ENCODE measurements around the gene CWC27.
"Not testable (repeated sequence)": the region's sequence is repeated elsewhere in the genome, so short reads cannot be mapped to it uniquely, and the experiment has no call there.

Gene CWC27

DNA sequence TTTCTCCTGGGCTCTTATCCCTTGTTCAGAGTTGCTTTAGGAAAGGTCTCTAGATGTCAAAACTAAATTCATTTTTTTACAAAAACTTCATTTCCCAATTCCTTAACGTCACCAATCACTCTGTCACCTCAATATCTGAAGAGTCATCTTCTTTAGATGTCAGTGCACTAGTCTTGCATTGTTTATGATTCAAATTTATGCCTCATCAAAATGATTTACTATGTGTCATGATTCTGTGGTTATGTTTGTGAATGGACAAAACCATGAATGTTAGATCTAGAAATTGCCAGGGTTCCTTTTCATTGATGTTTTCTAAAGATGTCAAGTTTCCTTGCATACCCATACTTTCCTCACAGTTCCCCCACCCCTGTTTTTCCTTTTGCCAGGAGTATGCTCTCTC lies 21.5 kb downstream of the CWC27 start:
- DNase-seq, result no peak

DNA sequence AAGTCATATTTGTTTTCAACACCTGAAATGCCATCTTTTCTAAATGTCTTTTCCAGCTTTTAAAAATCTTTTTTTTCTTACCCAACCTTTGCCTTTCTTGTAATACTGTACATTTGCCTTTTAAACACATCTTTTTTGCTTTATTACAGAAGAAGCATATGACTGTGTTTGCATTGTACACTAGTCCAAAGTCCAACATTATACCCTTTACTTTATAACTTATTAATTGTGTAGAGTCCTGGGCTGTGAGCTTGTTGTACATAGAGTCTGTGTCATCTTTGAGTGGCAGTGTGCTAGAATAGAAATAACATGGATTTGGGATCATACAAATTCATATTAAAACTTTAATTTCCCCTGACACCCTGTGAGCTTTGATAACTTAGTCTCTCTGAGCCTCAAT lies 23.7 kb downstream of the CWC27 start:
- no peak for DNase-seq

DNA sequence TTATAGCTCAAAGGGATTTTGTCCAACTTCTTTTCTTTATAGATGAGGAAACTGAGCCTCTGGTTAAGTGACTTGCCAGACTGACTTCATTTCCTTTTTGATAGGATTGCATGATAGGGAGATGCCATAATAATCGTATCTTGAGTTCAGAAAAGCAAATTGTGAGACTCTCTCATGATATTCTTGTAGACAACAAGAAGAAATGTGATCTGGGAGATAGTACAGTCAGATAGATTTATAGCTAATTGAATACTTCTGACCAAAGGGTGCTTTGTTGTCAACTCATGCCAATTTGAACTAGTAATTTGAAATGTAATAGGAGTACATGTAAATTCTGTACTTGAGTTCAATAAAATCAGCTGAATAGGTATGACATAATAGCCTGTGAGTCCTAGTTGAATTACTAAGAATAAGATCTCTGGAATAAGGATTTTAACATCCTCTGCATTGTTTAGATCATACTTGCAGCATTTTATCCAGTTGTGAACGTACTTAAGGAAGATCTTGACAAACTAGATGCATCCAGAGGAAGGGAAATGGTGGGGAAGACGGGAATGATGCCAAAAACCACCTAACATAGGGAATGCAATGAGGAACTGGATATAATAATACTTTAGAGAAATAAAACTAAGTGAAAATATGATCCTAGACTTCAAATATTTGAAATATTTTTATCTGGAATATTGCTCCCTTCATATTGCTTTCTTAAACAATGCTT lies 25.5 kb downstream of the CWC27 start:
- no peak for DNase-seq

DNA sequence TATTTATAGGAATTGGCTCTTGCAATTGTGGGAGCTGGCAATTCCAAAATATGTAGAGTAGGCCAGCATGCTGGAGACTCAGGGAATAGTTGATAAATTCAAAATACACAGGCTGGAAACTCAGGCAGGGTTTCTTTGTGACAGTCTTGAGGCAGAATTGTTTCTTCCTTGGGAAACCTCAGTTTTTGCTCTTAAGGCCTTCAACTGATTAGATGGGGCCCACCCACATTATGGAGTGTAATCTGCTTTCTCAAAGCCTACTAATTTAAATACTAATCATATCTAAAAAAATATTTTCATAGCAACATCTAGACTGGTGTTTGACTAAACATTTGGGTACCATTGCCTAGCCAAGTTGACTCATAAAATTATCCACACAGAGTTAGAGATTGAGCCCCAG lies 27.6 kb downstream of the CWC27 start:
- DNase-seq, result no peak

DNA sequence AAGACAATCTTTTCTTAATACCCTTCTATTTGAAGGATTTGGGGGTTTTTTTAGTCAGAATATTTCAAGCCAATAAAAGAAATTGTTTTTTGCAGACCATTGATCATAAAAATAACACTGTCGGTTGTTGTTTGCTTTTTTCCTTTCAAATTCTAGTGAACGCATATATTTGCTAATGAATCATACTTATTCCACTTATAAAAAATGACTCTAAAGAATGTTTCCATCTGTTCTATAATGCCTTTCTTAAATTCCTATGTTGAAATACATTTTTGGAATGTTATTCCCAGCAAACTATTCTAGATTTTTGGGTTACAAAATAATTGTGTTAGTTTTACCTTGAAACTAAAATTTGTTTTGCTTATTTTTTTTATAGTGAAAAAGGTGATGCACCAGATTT lies 32.2 kb downstream of the CWC27 start:
- DNase-seq, result no peak

DNA sequence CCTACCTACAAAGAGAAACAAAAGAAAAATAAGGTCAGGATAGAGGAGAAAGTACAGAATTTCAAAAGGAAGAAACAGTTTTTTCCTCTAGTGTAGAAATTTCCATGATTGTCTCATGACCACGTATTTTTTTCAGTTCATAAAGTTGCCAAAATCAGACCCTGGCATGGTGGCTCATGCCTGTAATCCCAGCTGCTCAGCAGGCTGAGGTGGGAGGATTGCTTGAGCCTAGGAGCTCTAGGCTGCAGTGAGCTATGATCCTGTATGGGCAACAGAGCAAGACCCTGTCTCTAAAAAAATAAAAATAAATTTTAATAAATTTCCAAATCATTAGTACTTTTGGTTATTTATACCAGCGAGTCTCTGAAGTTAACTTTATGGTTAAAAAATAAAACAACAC lies 37.8 kb downstream of the CWC27 start:
- DNase-seq, result no peak

DNA sequence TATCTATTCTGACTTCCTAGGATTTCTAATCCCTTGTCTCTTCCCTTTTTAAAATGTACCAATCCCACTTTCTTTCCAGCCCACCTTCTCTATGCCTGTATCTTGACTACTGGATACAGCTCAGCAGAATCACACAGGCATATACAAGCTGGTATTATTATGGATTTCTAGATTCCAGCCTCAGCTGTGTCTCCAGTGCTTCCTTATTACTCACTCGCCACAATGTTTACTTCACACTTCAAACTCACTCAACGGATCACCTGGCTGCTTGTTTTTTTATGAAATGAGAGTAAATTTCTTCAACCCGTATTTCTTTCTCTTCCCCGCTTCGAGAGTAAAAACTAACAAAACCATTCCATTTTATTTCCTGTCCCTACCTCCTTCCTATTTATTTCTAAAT lies 38.8 kb downstream of the CWC27 start:
- DNase-seq, result no peak

DNA sequence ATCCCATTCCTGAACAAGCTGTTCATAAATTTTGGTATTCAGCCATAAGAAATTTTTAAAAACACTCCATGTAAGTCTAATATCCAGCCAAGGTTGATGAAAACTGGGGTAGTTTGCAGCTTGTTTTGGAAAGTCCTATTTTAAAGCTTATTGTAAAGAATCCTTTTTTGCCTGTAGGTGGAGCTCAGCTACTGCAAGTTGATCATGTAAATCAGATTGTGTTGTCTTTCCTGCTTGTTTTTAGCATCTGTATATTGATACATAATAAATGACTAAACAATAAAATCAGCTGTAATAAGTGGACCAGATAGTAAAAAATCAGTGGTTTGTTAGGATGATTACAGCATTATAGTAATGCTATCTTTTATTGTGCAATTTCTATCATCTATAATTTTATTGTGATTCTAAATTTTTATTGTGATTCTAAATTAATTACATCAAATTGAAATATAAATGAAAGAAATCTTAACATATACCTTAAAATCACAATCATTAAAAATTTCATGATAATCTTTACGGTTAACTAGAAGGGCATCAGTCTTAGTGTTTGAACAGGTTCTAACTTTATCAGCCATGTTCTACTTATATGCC lies 42.4 kb downstream of the CWC27 start:
- DNase-seq, result peak; percentile 54

DNA sequence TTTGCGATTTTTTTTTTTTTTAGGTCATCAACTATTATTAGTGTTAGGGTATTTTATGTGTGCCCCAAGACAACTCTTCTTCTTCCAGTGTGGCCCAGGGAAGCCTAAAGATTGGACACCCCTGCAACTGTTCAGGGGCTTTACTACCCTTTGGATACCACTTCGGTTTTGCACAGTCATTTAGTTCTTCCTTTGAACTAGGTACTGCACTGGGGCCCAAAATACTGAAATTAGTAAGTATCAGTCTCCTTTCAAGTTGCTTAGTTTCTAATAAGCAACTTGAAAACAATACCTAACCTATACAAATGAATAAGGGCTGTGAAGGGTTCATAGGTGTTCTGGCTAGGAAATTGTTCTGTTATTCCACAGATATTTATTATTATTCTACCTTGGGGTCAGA lies 45.3 kb downstream of the CWC27 start:
- no peak for DNase-seq

DNA sequence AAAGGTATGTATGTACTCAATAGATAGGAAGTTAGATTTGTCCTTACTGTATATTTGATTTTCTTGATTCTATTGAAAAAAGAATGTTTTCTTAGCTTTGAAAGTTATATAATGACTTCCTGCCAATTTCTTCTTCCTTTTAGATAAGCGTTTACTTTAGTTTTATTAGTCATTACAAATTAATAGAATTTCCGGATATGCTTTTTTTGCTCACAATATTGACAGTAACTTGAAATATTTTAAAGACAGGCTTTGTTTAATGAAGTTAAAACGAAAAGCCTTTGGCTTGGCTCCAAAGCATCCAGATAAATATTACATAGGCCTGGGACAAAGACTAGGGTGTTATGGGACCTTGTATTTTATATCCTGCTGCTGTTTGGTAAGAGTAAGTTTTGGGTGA lies 49.5 kb downstream of the CWC27 start:
- DNase-seq, result no peak

DNA sequence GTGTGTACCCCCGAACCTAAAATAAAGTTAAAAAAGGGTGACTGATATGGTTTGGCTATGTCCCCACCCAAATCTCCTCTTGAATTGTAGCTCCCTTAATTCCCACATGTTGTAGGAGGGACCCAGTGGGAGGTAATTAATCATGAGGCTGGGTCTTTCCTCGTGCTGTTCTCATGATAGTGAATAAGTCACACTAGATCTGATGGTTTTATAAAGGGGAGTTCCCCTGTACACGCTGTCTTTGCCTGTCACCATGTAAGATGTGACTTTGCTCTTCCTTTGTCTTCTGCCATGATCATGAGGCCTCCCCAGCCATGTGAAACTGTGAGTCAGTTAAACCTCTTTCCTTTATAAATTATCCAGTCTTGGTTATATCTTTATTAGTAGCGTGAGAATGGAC lies 50.6 kb downstream of the CWC27 start:
- DNase-seq, result not testable (repeated sequence)

DNA sequence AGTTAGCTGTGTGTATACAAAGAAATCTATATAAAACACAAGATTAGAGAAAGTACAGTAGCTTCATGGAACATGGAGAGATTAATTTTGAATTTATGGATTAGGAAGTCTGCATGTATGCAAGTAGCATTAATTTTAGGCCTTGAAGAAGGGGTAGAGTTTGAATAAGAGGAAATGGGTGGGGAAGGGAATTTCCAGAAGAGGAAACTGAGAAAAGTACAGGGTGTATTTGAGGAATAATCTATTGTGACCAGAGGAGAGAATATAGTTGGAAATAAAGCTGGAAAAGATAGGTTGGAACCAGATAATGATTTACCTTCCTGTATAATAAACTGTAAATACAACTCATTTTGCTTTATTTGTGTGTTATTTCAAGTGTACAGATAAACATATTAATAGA lies 53.6 kb downstream of the CWC27 start:
- no peak for DNase-seq

DNA sequence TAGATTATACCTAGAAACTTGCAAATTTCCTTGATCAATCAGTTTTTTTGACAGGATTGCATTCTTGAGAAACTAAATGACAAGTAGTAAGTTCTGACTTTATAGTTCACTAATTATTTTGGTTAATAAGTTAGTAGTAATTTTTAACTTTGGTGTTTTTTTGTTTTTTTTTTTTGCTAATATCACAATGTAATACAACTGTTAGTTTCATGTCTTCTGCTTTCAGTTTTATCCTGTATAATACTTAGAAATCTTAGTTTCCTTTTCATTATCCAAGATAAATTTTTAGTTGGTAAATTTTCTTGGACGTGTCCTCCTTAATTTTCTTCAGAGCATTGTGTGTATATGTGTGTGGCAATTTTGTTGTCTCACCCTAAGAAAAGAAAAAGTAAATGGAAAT lies 57.8 kb downstream of the CWC27 start:
- no peak for DNase-seq

DNA sequence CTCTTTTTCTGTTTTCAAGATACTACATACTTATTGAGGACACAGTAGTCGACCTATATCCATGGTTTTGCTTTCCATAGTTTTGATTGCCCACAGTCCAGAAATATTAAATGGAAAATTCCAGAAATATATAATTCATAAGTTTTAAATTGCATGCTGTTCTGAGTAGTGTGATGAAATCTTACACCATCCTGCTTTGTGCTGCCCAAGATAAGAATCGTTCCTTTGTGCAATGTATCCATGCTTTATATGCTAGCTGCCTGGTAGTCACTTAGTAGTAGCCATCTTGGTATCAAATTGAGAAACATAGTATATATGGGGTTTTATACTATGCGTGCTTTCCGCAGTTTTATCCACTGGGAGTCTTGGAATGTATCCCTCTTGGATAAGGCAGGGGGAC lies 59.0 kb downstream of the CWC27 start:
- no peak for DNase-seq

DNA sequence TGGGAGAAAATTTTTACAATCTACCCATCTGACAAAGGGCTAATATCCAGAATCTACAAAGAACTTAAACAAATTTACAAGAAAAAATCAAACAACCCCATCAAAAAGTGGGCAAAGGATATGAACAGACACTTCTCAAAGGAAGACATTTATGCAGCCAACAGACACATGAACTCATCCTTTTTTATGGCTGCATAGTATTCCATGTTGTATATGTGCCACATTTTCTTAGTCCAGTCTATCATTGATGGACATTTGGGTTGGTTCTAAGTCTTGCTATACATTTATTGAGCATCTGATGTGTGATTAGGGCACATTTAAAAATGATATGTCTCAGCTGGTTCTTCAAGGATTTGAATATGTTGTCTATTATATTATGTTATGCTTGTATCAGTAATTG lies 61.9 kb downstream of the CWC27 start:
- not testable (repeated sequence) for DNase-seq

DNA sequence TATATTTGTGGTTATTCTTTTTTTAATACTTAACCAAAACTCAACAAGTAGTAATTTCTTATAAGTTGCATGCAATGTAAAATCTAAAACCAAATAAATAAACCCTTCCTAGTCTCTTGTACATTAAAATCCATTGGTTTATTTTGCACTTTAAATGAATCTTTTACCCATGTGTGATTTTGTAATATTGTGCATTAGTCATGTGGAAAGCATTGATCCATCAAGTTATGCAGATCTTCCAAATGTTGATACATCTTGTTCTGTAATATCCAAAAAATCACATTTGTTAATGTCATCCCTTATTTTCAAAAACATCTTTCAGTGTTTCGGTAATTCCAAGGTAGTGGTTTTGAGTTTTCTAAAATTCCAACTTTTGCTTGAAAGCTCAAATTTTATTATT lies 63.3 kb downstream of the CWC27 start:
- DNase-seq, result no peak

DNA sequence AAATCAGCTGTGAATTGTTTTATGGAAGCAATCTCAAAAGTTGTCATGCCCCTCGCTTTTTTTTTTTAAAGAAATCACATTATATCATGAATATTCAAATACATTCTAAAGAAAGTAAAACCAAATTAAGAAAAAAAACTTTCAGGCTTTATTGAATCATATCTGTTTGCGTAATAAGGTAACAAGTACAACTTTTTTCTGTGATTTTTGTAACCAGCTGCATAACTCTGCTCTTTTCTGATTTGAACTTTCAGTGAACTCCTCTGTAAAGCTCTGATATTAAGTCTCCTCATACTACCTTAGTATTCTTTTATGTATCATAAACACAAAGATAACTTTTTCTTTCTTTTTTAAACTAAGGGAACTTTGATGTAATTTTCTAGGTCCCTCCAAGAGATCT lies 65.3 kb downstream of the CWC27 start:
- no peak for DNase-seq

DNA sequence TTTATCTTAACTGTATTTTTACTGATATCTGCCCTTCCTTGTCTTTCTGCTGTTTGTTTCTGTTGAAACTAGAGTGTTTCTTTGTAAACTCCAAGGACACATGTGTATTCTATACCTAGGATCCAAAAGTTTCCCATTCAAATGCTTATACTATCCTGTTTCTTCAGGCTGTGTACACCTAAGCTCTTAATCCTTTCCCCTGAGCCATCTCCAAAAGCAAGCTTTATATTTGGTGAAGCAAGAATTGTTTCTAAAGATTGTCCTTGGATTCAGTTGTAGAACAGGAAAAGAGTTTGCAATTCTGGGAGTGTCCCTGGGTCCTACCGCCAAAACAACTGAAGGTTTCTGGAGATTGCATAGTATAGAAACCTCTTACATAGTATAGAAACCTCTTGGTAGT lies 65.9 kb downstream of the CWC27 start:
- DNase-seq, result no peak

DNA sequence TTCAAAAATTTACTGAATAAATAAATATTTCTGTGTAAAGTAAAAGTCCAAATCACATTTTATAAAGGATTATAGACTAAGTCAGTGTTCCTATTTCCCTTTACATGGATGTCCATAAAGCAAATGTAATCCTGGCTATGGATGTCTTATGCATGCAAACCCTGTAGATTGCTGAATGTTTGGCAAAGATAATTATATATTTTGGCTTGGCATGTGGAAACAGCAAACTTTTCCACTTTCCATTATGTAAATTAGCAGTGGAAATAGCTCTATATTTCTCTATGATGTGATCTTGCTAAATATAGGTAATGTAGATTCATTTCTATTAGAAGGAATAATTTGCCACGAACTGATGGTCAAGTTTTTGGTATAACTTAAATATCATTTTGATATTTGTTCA lies 66.5 kb downstream of the CWC27 start:
- no peak for DNase-seq

DNA sequence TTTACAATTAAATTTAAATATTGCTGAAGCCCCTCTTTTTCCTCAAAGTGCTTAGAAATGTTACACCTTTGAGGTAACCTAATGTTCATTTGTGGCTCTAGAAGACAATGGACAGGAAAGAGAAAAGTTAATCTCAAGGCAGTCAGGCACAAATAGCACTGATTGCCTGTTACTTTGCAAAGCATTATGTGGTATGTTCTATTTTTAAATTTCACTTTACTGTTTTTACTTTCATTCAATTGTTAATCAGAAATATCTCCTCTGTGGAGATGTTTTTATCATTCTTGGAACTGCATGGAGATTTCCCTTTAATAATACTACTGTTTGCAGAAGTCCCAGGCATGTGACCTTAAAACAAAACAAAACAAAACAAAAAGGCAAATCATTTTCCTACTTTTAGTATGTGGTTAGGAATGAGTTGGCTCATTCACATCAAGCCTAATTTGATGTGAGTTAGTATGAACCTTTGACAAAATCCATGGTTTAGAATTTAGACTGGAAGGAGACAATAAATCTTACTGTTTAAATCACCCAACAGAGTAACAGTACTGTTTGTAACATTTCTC lies 67.5 kb downstream of the CWC27 start:
- DNase-seq, result no peak

DNA sequence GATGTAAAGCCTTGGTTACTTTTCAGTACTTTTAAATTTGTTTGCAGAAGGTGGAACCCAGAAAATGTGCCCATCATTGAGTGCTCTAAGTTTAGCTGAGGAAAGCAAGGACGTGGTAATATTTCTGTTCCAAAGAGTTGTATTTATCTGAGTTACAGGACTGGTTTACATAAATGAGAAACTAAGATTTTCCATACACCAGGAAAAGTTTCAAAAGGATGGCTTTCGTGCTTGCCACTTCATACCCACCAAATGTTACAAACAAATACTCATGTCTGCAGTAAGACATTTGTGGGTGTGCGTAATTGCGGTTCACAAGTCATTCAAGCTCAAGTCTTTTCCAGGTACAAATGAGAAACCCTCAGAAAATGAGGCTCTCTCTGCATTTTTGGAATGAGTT lies 68.1 kb downstream of the CWC27 start:
- DNase-seq, result no peak

DNA sequence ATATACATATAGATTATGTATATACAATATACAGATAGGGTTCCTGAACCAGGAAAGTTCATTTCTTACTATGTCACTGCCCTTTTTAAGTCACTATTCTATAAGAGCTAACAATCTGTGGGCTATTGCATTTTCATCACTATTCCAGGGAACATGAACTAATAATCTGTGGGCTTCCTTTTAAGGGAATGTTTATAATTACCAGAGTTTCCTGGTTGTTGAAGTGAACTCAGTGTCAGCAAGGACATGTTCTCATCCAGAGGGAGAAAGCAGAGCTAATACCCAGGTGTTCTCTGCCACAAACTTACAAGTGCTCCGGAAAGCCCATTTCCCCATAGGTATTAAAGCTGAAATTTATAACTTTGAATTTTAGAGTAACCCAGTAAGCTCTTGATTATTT lies 69.6 kb downstream of the CWC27 start:
- no peak for DNase-seq

DNA sequence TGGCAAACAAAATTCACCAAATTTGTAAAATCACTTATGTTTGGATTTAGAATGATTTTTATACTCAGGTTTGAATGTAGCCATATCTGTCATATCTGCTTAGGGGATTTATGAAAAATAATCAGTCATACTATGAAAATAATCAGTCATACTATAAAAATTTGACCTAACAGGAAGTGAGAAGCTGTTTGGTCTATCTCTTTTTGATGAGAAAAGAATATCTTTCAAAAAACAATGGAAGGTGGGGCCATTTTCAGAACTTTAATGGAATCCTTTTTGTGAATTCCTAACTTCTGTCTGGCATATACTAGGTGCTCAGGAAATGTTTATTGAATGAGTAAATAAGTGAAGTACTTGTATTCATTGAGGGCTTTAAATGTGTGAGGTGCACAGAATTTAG lies 70.1 kb downstream of the CWC27 start:
- DNase-seq, result no peak

DNA sequence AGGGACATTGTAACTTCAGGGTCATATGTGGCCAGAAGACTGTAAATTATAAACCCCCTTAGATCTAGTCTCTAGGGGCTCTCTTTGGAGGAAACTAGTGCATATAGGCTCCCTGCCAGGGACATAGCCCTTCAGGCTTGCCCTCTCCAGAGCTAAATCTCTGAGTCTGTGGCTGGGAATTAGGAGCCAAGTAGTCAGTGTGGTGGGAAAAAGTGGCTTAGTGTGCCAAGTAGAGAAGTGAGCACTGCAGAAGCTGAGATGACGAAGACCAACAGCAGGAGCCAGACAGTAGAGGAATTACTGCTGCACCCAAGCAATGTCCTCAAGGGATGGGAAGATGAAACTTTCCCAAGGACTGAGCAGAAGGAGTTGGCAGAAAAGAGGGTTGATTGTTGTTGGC lies 71.2 kb downstream of the CWC27 start:
- DNase-seq, result no peak

DNA sequence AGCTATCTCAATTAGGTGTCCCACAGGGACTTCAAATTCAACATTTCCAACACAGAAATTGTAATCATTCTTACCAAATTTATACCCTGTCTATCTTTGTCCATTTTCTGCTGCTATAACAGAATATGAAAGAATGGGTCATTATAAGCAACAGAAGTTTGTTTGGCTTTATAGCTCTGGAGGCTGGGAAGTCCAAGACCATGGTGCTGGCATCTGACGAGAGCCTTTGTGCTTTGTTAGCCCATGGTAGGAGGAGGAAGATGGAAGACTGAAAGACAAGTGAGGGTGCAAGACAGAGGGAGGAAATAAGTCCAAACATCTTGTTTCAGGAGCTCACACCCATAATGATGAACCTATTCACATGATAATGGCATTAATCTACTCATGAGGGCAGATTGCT lies 72.2 kb downstream of the CWC27 start:
- no peak for DNase-seq

Data from CD4-positive, alpha-beta T cell treated with Interleukin-21 for 1 hour (primary cell).